AG09309 (cell line): Measurements from ENCODE around the gene HILPDA.
A peak's percentile ranks its signal among the peaks of the same experiment; 100 is the strongest.
"Not testable (repeated sequence)": the region's sequence is repeated elsewhere in the genome, so short reads cannot be mapped to it uniquely, and the experiment has no call there.

Experiments used
- DNase-seq: peaks from one replicate; pipeline ENCODE4 v3.0.0-alpha.2; 2010; ENCODE audit warnings: low read depth
- H3K4me3 ChIP-seq: 2 replicates; pipeline ENCODE4 v1.5.1; 2011; ENCODE audit warnings: mild to moderate bottlenecking, low read depth, low read length, moderate library complexity; ENCODE audit not compliant: control insufficient read depth
- CTCF ChIP-seq: IDR thresholded peaks from 2 replicates; pipeline ENCODE4 v1.5.1; 2011; ENCODE audit warnings: mild to moderate bottlenecking, low read depth, low read length, inconsistent platforms; ENCODE audit not compliant: insufficient read depth, control insufficient read depth; ENCODE audit errors: missing control alignments

HILPDA gene

DNA sequence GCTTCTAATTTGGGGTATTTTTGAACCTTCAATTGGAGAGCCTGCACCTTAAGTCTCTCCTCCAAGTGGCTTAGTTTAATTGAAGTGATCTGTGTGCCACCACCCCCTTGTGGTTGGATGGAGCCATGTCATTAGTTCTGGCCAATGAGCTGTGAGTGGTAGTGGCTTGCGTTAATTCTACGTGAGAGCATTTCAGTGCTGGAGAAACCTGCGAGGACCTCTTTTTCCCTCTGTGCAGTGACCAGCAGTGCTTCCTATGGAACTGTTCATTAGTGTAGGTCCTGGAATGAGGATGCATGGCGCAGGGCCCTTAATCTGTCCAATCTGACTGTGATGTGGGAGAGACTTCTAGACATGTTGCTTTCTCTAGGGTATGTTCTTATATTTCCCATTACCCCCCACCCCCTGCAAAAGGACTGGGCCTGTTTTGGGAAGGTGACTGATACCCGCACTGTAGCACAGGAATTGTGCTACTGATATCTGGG is 3.8 kb downstream of the HILPDA start:
- peak; percentile 76 for TF ChIP-seq CTCF
- DNase-seq: no peak
- H3K4me3 ChIP-seq: no peak overlapping the region

GRCh38 chr7:128462460-128462859 is 6.8 kb downstream of the HILPDA start:
- TF ChIP-seq CTCF: no peak
- DNase-seq: no peak
- no peak overlapping the region for H3K4me3 ChIP-seq

GRCh38 chr7:128463345-128463744 is 7.7 kb downstream of the HILPDA start:
- not testable (repeated sequence) for H3K4me3 ChIP-seq, DNase-seq

DNA sequence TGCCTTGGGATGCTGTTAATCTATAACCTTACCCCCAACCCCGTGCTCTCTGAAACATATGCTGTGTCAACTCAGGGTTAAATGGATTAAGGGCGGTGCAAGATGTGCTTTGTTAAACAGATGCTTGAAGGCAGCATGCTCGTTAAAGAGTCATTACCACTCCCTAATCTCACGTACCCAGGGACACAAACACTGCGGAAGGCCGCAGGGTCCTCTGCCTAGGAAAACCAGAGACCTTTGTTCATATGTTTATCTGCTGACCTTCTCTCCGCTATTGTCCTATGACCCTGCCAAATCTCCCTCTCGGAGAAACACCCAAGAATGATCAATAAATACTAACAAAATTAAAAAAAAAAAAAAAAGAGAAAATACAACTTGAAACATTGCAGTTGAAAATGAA is 8.3 kb downstream of the HILPDA start:
- DNase-seq: not testable (repeated sequence)

GRCh38 chr7:128466871-128467270 is 11.2 kb downstream of the HILPDA start:
- H3K4me3 ChIP-seq, DNase-seq: not testable (repeated sequence)

More for the DNA sequence above, 8.3 kb downstream of the HILPDA start:
- H3K4me3 ChIP-seq: not testable (repeated sequence)

- TF ChIP-seq CTCF: peak; percentile 48
- H3K4me3 ChIP-seq: peak within 1 kb of the TSS; percentile 77
- peak; percentile 56 for DNase-seq
Measured at GRCh38 chr7:128476402-128477335, 21.0 kb downstream of the HILPDA start, which contains the start of gene METTL2B. Gene METTL2B (plus strand): TSS chr7:128476748. CDS start chr7:128476766, 18 bp downstream.

GRCh38 chr7:128477336-128477690 is 21.6 kb downstream of the HILPDA start:
- peak overlapping the region; percentile 77 for H3K4me3 ChIP-seq
- not testable (repeated sequence) for DNase-seq

DNA sequence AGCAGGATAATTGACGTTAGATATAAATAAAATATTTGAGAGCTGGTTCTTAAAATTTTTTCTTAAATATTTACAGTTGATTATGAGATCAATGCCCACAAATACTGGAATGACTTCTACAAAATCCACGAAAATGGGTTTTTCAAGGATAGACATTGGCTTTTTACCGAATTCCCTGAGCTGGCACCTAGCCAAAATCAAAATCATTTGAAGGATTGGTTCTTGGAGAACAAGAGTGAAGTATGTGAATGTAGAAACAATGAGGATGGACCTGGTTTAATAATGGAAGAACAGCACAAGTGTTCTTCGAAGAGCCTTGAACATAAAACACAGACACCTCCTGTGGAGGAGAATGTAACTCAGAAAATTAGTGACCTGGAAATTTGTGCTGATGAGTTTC is 23.4 kb downstream of the HILPDA start:
- H3K4me3 ChIP-seq, DNase-seq: not testable (repeated sequence)

- not testable (repeated sequence) for DNase-seq, H3K4me3 ChIP-seq
Measured at GRCh38 chr7:128488134-128488533, 32.5 kb downstream of the HILPDA start.

DNA sequence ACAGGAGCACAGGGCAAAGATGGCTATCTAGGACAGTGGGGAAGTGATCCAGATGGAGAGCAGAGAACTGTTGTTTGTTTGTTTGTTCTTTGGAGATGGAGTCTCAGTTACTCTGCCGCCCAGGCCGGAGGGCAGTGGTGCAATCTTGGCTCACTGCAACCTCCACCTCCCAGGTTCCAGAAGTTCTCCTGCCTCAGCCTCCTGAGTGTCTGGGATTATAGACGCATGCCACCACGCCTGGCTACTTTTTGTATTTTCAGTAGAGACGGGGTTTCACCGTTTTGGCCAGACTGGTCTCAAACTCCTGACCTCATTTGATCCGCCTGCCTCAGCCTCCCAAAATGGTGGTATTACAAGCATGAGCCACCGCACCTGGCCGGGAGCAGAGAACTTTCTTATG is 41.7 kb downstream of the HILPDA start:
- no peak for TF ChIP-seq CTCF
- H3K4me3 ChIP-seq: no peak overlapping the region
- DNase-seq: no peak

DNA sequence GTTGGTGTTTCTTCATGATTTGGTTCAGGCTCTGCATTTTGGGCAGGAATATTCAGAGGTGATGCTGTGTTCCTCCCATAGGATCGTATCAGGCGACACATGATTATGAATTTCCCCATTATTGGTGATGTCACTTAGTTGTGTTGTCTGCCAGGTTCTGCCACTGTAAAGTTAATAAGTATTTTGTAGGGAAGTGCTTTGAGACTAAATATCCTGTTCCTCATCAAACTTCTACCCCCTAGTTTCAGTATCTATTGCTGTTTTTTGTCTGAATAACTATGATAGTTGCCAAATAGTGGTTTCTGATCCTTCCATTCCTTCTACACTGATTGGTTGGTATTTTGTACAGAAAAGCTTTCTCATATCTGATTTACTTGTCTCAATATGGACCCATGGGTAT is 49.7 kb downstream of the HILPDA start:
- not testable (repeated sequence) for H3K4me3 ChIP-seq, DNase-seq

DNA sequence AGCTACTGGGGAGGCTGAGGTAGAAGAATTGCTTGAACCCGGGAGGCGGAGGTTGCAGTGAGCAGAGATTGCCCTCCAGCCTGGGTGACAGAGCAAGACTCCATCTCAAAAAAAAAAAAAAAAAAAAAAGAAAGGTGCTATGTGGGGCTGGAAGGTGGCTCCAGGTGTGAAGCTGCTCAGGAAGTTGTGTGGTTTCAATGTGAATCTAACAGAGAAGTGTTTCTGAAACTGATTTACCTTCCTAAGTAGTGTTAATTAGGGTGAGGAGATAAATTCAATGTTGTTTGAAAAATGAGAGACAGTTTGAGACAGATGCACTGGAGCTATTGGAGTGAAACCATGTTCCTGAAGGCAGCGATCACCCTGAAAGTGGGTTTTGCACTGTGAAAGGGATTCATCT is 51.1 kb downstream of the HILPDA start:
- not testable (repeated sequence) for DNase-seq, H3K4me3 ChIP-seq

GRCh38 chr7:128507321-128507993 is 51.8 kb downstream of the HILPDA start:
- not testable (repeated sequence) for DNase-seq, H3K4me3 ChIP-seq
